GM12878 (cell line): Measurements from ENCODE around the gene LGALS1. TPM values are rescaled to one million over a fixed set of nuclear protein-coding genes. Genes with fewer than 3 reads are reported as not detected.

Experiments
- ASH2L ChIP-seq: fragments of 300-600, 200-600 bp; sonication (generic); IDR thresholded peaks from 2 replicates; pipeline ENCODE4 v1.6.1; 2017; ENCODE audit warnings: low read depth, mild to moderate bottlenecking, borderline replicate concordance
- ATF7 ChIP-seq: fragments of 450-650 bp; IDR thresholded peaks from 2 replicates; pipeline ENCODE4 v1.6.1; 2016; ENCODE audit warnings: low read depth, mild to moderate bottlenecking
- BHLHE40 ChIP-seq, 2 experiments: fragments of 450-650 bp in 1 of 2; IDR thresholded peaks; 2 replicates each; pipeline ENCODE4 v1.6.1; 2011 to 2017; ENCODE audit warnings: low read depth in 2 of 2, borderline replicate concordance in 1 of 2, improper control_type of control experiment in 1 of 2, low read length in 1 of 2, mild to moderate bottlenecking in 1 of 2
- CHD2 ChIP-seq: IDR thresholded peaks from 2 replicates; pipeline ENCODE4 v1.6.1; 2011; ENCODE audit warnings: low read depth, low read length, improper control_type of control experiment, borderline replicate concordance
- CHD4 ChIP-seq: fragments of 200-600 bp; sonication (generic); IDR thresholded peaks from 2 replicates; pipeline ENCODE4 v1.6.1; 2016; ENCODE audit warnings: mild to moderate bottlenecking
- DPF2 ChIP-seq: fragments of 450-650 bp; IDR thresholded peaks from 2 replicates; pipeline ENCODE4 v1.6.1; 2017; ENCODE audit warnings: mild to moderate bottlenecking
- E4F1 ChIP-seq: fragments of 450-650 bp; IDR thresholded peaks from 2 replicates; pipeline ENCODE4 v1.6.1; 2018; ENCODE audit warnings: borderline replicate concordance, mild to moderate bottlenecking; ENCODE audit not compliant: partially characterized antibody
- ELK1 ChIP-seq: IDR thresholded peaks from 2 replicates; pipeline ENCODE4 v1.6.1; 2012; ENCODE audit warnings: low read depth, low read length, improper control_type of control experiment
- ETV6 ChIP-seq, 2 experiments: fragments of 450-650 bp in 1 of 2; IDR thresholded peaks in 1 of 2; conservative IDR thresholded peaks in 1 of 2; 2 replicates each; pipeline ENCODE4 v1.6.1; 2014; ENCODE audit warnings: antibody characterized with exemption in 1 of 2, borderline replicate concordance in 1 of 2, low read depth in 1 of 2, mild to moderate bottlenecking in 1 of 2, moderate library complexity in 1 of 2
- FOXM1 ChIP-seq: IDR thresholded peaks from 2 replicates; pipeline ENCODE4 v1.6.1; 2012; ENCODE audit warnings: low read depth, mild to moderate bottlenecking, inconsistent platforms, low read length, moderate library complexity
- HDAC2 ChIP-seq: fragments of 200-600 bp; sonication (generic); IDR thresholded peaks from 2 replicates; pipeline ENCODE4 v1.6.1; 2017
- IKZF2 ChIP-seq, 2 experiments: fragments of 450-650 bp; IDR thresholded peaks; 2 replicates each; pipeline ENCODE4 v1.6.1; 2017; ENCODE audit warnings: mild to moderate bottlenecking in 2 of 2, moderate library complexity in 2 of 2
- LARP7 ChIP-seq: fragments of 450-650 bp; IDR thresholded peaks from 2 replicates; pipeline ENCODE4 v1.6.1; 2017; ENCODE audit warnings: mild to moderate bottlenecking
- NBN ChIP-seq: fragments of 450-650 bp; IDR thresholded peaks from 2 replicates; pipeline ENCODE4 v1.6.1; 2016
- NRF1 ChIP-seq: conservative IDR thresholded peaks from 2 replicates; pipeline ENCODE4 v1.6.1; 2011; ENCODE audit warnings: mild to moderate bottlenecking, low read depth, low read length, improper control_type of control experiment
- RAD21 ChIP-seq: IDR thresholded peaks from 2 replicates; pipeline ENCODE4 v1.6.1; 2011; ENCODE audit warnings: mild to moderate bottlenecking, low read depth, low read length, moderate library complexity; ENCODE audit not compliant: insufficient read depth
- RAD51 ChIP-seq: fragments of 450-650 bp; IDR thresholded peaks from 2 replicates; pipeline ENCODE4 v1.6.1; 2016; ENCODE audit warnings: moderate library complexity, mild to moderate bottlenecking, inconsistent platforms
- RELA ChIP-seq: fragments of 450-650 bp; IDR thresholded peaks from 2 replicates; pipeline ENCODE4 v1.8.0; 2014; ENCODE audit warnings: borderline replicate concordance; ENCODE audit not compliant: partially characterized antibody
- SPI1 ChIP-seq: IDR thresholded peaks from 2 replicates; pipeline ENCODE4 v1.6.1; 2011; ENCODE audit warnings: low read depth, mild to moderate bottlenecking, low read length, moderate library complexity, borderline replicate concordance; ENCODE audit not compliant: insufficient read depth
- YBX1 ChIP-seq: fragments of 450-650 bp; IDR thresholded peaks from 2 replicates; pipeline ENCODE4 v1.6.1; 2016; ENCODE audit warnings: antibody characterized with exemption
- ZBTB4 ChIP-seq: fragments of 450-650 bp; formaldehyde crosslinking; IDR thresholded peaks from 2 replicates; pipeline ENCODE4 v1.4.0; 2022; ENCODE audit warnings: mild to moderate bottlenecking, moderate library complexity
- ZNF384 ChIP-seq: IDR thresholded peaks from 2 replicates; pipeline ENCODE4 v1.6.1; 2012; ENCODE audit warnings: low read depth, mild to moderate bottlenecking, low read length, improper control_type of control experiment, borderline replicate concordance
- ZNF622 ChIP-seq: fragments of 450-650 bp; IDR thresholded peaks from 2 replicates; pipeline ENCODE4 v1.6.1; 2017; ENCODE audit warnings: mild to moderate bottlenecking, inconsistent platforms
- ZSCAN29 ChIP-seq: fragments of 450-650 bp; IDR thresholded peaks from 2 replicates; pipeline ENCODE4 v1.6.1; 2017; ENCODE audit warnings: mild to moderate bottlenecking, moderate library complexity
- polyA plus RNA-seq, 11 experiments: library from polyadenylated mRNA; depleted of rRNA in 4 of 11; unstranded in 6 of 11; stranded (reverse) in 5 of 11; fragments of >200 nt; fragmentation: Nextera tagmentation in 4 of 11; fragmentation: Illumina TruSeq in 1 of 11; extraction: Ambion mirVana in 4 of 11; extraction: Trizol in 1 of 11; gene quantifications; 1 replicate in 1 of 11; 2 replicates in 10 of 11; pipeline versions ENCODE4 v1.2.1 to v1.2.3, GENCODE V29; 2011 to 2016; ENCODE audit warnings: inconsistent platforms in 2 of 11, missing spikeins in 2 of 11, low read depth in 1 of 11
- total RNA-seq, 4 experiments: library from RNA; depleted of rRNA in 3 of 4; stranded (reverse); fragments of >200 nt in 3 of 4; fragmentation: Illumina TruSeq in 1 of 4; extraction: Trizol in 1 of 4; gene quantifications; 2 replicates each; pipeline versions ENCODE4 v1.2.1 to v1.2.3, GENCODE V29; 2013 to 2021

Gene LGALS1
- total and polyA plus RNA-seq, 10 of the 15 experiments (the other 5 are each of a cell fraction or from before 2014, with no cell fraction given) = 312 to 1,889 (median 706) TPM

DNA sequence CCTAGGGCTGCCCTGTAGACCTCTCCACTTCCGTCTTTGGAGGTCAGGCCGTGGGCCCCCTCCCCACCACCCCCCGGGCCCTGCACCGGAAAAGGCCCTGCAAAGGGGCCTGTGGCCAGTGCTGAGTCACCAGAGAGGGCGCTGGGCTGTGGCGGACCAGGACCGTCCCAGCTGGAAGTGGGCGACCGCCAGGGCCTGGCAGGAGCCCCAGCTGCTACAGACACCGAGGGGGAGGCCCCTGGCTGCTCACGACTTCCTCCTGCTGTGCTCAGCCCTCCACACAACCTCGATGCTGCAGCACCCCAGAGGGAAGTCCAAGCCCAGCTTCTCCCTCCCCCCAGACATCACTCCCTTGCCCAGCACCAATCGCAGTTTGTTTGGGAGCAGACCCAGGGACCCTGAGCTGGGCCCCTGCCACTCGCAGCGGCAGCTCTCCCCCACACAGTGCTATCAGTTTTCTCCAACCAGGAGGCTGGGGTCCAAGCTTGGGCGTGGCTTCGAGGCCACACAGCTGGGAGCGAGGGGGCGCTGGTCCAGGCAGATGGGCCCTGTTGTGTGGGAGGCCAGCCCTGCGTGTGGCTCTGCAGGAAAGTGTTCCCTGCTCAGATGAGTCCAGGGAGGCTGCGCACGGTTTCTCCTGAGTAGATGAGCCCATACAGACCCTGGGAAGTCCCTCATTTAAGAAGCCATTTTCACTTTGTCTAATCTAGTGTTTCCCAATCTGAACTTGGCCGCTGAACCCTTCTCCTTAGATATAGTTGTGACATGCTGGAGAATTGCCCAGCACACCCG lies 41.6 kb upstream of the LGALS1 start (continued):
- TF ChIP-seq E4F1 (no peak), ATF7 (no peak; the same call in 1 of the 2 replicates), SPI1 (peak; percentile 72), ASH2L (no peak), LARP7 (0 out of 2 replicates have a peak, but pooled peaks have one; percentile 28), RELA (no peak), ELK1 (peak; percentile 75; the same call in 1 of the 2 replicates), CHD4 (peak; percentile 18; the same call in 1 of the 2 replicates), ZNF384 (no peak), BHLHE40 (IDR thresholded peaks at IDR 0.05; ENCODE audit: borderline replicate concordance in 1 of 2, low read depth in 2 of 2, low read length in 1 of 2) (peak in 1 of 2 experiments; percentile 78; a peak in 2 of 4 replicates), NRF1 (peak; percentile 36; the same call in 1 of the 2 replicates), CHD2 (0 out of 2 replicates have a peak, but pooled peaks have one; percentile 30), RAD51 (no peak), HDAC2 (no peak), FOXM1 (no peak), NBN (peak; percentile 78), YBX1 (no peak), ZBTB4 (CRISPR knock-in tag) (no peak), ETV6 (conservative IDR thresholded peaks at IDR 0.05 in 1 of 2, IDR thresholded peaks at IDR 0.05 in 1 of 2; ENCODE audit: borderline replicate concordance in 1 of 2, low read depth in 1 of 2) (peak in 1 of 2 experiments; percentile 47; a peak in 1 of 4 replicates), DPF2 (peak; percentile 92), ZNF622 (no peak), IKZF2 (IDR thresholded peaks at IDR 0.05) (peak; percentile 96 to 97), ZSCAN29 (no peak), RAD21 (no peak)
